Common myeloid progenitor, CD34-positive (primary cell): Measurements from ENCODE around the gene ZP1.

Experiments
- CTCF ChIA-PET: fragments of 350-600 bp; sonication (Branson Sonifier 250); formaldehyde crosslinking; loops from one replicate; lab custom pipeline; 2021; ENCODE audit warnings: antibody characterized with exemption; lab: Charles Lee
- POLR2A ChIA-PET: fragments of 350-600 bp; sonication (Branson Sonifier 250); formaldehyde crosslinking; loops from one replicate; lab custom pipeline; 2021; ENCODE audit warnings: antibody characterized with exemption; lab: Charles Lee
- DNase-seq, 3 donors: peaks; one replicate each; pipeline versions ENCODE4 v3.0.0 to v3.0.0-alpha.2; 2013
- H3K27ac ChIP-seq, 2 experiments: 1 replicate in 1 of 2; 2 replicates in 1 of 2; pipeline ENCODE4 v1.7.0; 2013; ENCODE audit warnings: inconsistent platforms in 2 of 2, low read length in 2 of 2, mild to moderate bottlenecking in 2 of 2, low read depth in 1 of 2, moderate library complexity in 1 of 2; ENCODE audit not compliant: severe bottlenecking in 2 of 2, insufficient read depth in 1 of 2, poor library complexity in 1 of 2
- H3K27me3 ChIP-seq, 5 experiments: replicated peaks in 2 of 5; 1 replicate in 3 of 5; 2 replicates in 2 of 5; pipeline versions ENCODE4 v1.6.1 to v1.7.0; 2013; ENCODE audit warnings: low read length in 4 of 5, mild to moderate bottlenecking in 2 of 5, moderate library complexity in 2 of 5, inconsistent platforms in 1 of 5; ENCODE audit not compliant: insufficient read depth in 5 of 5, control insufficient read depth in 4 of 5
- H3K36me3 ChIP-seq, 4 experiments: 1 replicate in 2 of 4; 2 replicates in 2 of 4; pipeline versions ENCODE4 v1.6.1 to v1.7.0; 2013; ENCODE audit warnings: low read length in 3 of 4, control low read depth in 1 of 4, mild to moderate bottlenecking in 1 of 4; ENCODE audit not compliant: control insufficient read depth in 4 of 4, insufficient read depth in 4 of 4
- H3K4me1 ChIP-seq, 4 experiments: 1 replicate in 3 of 4; 2 replicates in 1 of 4; pipeline versions ENCODE4 v1.6.1 to v1.7.1; 2013; ENCODE audit warnings: low read length in 3 of 4, mild to moderate bottlenecking in 3 of 4, control low read depth in 1 of 4, inconsistent platforms in 1 of 4, moderate library complexity in 1 of 4; ENCODE audit not compliant: control insufficient read depth in 4 of 4, insufficient read depth in 4 of 4; ENCODE audit errors: control extremely low read depth in 1 of 4
- H3K4me3 ChIP-seq, 7 experiments: 1 replicate in 4 of 7; 2 replicates in 3 of 7; pipeline versions ENCODE4 v1.5.1 to v1.7.0; 2013; ENCODE audit warnings: mild to moderate bottlenecking in 7 of 7, low read length in 6 of 7, moderate library complexity in 6 of 7, inconsistent platforms in 2 of 7, low read depth in 2 of 7, control low read depth in 1 of 7; ENCODE audit not compliant: insufficient read depth in 4 of 7, control insufficient read depth in 1 of 7; ENCODE audit errors: extremely low read depth in 1 of 7
- H3K9me3 ChIP-seq, 5 experiments: 1 replicate in 4 of 5; 2 replicates in 1 of 5; pipeline versions ENCODE4 v1.6.1 to v1.7.1; 2013; ENCODE audit warnings: low read length in 4 of 5, mild to moderate bottlenecking in 2 of 5, inconsistent platforms in 1 of 5, low read depth in 1 of 5, moderate library complexity in 1 of 5; ENCODE audit not compliant: control insufficient read depth in 4 of 5, insufficient read depth in 2 of 5; ENCODE audit errors: control extremely low read depth in 1 of 5
- WGBS: methylation state at CpG from one replicate; pipeline ENCODE4 v1.1.5; 2013; ENCODE audit not compliant: insufficient coverage; 5-methylcytosine and 5-hydroxymethylcytosine counted together

Gene ZP1

DNA sequence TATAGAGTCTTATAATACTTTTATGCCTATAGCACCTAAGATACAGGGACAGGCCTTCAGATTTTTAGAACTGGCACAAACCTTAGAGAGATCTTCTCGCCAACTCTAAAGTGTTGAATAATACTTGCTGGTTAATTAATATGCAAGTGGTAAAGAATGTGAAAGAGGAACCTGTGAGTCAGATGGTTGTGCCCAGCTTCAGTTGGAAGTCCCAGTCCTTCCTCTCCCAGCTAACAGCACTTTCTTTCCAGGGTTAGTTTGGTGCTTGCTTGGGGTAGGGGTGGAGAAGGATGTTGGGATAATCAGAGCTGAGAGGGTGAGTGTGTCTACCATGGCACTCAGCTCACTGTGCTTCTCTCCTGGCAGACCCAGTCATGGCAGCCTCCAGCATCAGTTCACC, 52.0 kb downstream of the ZP1 start:
- CTCF ChIA-PET = interaction anchor here (0.9 to 4.2 kb wide), 5 partner anchors 10 to 209 kb away, joined by 3 to 12 read pairs (median 3); no protein-coding TSS in a partner anchor
- no peak overlapping the region for H3K27ac ChIP-seq

DNA sequence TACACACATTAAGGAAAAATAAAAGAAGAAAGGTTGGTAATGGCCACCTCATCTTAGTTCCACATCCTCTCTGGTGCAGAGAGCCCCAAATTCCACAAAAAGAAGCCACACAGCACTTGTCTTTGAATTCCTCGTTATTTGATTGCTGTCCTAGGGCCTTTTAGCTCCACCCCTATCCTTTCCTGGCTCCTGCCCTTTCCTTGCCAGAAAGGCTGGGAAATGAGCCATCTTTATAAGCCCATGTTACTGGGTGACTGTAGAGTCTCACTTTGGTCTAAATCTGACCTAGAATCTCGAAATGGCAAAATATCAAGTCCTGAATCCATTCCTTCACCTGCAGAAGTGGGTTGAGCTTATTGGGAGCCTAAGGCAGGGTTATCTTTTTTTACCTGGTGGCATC, 52.6 kb downstream of the ZP1 start:
- 100% methylated on average over 2 of the region's 2 CpGs for WGBS
- ChIA-PET CTCF (interaction anchor here (0.9 to 4.2 kb wide), 3 partner anchors 11 to 209 kb away, joined by 3 to 12 read pairs (median 3); no protein-coding TSS in a partner anchor), POLR2A (no interaction called here)
- no peaks in the 10 kb centered on the region for H3K9me3 ChIP-seq
- H3K4me3 ChIP-seq = no peak overlapping the region
- peaks cover 18 to 50% (median 45%) of the 10 kb centered on the region in 4 experiments for H3K36me3 ChIP-seq
- peaks cover 0 to 26% (median 9%) of the 10 kb centered on the region in 5 experiments for H3K27me3 ChIP-seq
- no peak overlapping the region for H3K27ac ChIP-seq
- peaks cover 13 to 42% (median 38%) of the 10 kb centered on the region in 4 experiments for H3K4me1 ChIP-seq
- DNase-seq = no peak

More for the DNA sequence above, 52.0 kb downstream of the ZP1 start:
- POLR2A ChIA-PET = no interaction called here
- Histone ChIP-seq H3K9me3 (no peaks in the 10 kb centered on the region), H3K36me3 (peaks cover 18 to 50% (median 45%) of the 10 kb centered on the region in 4 experiments), H3K4me1 (peaks cover 14 to 43% (median 38%) of the 10 kb centered on the region in 4 experiments), H3K27me3 (peaks cover 0 to 21% (median 6%) of the 10 kb centered on the region in 5 experiments), H3K4me3 (peak overlapping the region in 1 of 7 experiments; percentile 7)
- peak in 2 of 3 donors; percentile 57 to 62 for DNase-seq
- 17% methylated on average over 1 of the region's 1 CpG for WGBS

DNA sequence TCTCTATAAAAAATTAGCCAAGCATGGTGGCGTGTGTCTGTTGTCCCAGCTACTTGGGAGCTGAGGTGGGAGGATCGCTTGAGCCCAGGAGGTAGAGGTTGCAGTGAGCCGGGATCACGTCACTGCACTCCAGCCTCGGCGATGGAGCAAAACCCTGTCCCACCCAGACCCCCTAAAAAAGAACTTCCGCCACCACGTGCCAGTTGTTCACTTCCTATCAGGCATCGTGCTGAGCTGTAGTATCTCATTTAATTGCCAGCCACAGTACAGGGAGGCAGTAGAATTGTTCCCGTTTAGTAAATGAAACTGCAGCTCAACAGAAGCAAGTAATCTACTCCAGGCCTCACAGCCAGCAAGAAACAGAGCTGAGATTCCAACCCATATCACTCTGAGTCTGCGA, 53.9 kb downstream of the ZP1 start:
- Histone ChIP-seq H3K27ac (no peak overlapping the region), H3K27me3 (peaks cover 0 to 39% (median 21%) of the 10 kb centered on the region in 5 experiments), H3K9me3 (no peaks in the 10 kb centered on the region), H3K4me1 (peaks cover 2 to 33% (median 29%) of the 10 kb centered on the region in 4 experiments), H3K4me3 (no peak overlapping the region), H3K36me3 (peaks cover 18 to 50% (median 45%) of the 10 kb centered on the region in 4 experiments)
- DNase-seq = no peak
- ChIA-PET POLR2A (no interaction called here), CTCF (interaction anchor here (0.9 to 4.2 kb wide), 4 partner anchors 19 to 208 kb away, joined by 3 to 12 read pairs (median 4); no protein-coding TSS in a partner anchor)
- WGBS = 99% methylated on average over 11 of the region's 11 CpGs

DNA sequence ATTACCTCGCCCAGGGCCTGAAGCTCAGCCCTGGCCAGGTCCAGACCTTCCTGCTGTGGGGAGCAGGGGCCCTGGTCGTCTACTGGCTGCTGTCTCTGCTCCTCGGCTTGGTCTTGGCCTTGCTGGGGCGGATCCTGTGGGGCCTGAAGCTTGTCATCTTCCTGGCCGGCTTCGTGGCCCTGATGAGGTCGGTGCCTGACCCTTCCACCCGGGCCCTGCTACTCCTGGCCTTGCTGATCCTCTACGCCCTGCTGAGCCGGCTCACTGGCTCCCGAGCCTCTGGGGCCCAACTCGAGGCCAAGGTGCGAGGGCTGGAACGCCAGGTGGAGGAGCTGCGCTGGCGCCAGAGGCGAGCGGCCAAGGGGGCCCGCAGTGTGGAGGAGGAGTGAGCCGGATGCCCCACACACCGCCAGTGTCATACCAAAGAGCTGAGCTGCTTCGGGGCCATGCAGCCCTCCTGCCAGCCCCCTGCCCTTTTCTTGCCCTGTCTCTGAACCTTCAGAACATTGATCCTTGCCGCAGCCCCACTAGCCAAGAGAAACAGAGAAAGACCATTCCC, 54.5 kb downstream of the ZP1 start:
- Histone ChIP-seq H3K27me3 (peaks cover 0 to 45% (median 22%) of the 10 kb centered on the region in 5 experiments), H3K4me1 (peaks cover 2 to 28% (median 27%) of the 10 kb centered on the region in 4 experiments), H3K36me3 (peaks cover 18 to 49% (median 41%) of the 10 kb centered on the region in 4 experiments), H3K9me3 (no peaks in the 10 kb centered on the region), H3K4me3 (no peak overlapping the region), H3K27ac (no peak overlapping the region)
- no peak for DNase-seq
- ChIA-PET POLR2A (no interaction called here), CTCF (interaction anchor here (1.4 to 4.2 kb wide), 3 partner anchors 18 to 208 kb away, joined by 3 to 12 read pairs (median 4); no protein-coding TSS in a partner anchor)
- WGBS = 96% methylated on average over 18 of the region's 23 CpGs

- Histone ChIP-seq H3K36me3 (peaks cover 18 to 44% (median 38%) of the 10 kb centered on the region in 4 experiments), H3K27me3 (peaks cover 0 to 50% (median 25%) of the 10 kb centered on the region in 5 experiments), H3K9me3 (no peaks in the 10 kb centered on the region), H3K4me3 (no peak overlapping the region), H3K4me1 (peaks cover 2 to 28% (median 27%) of the 10 kb centered on the region in 4 experiments), H3K27ac (no peak overlapping the region)
- POLR2A ChIA-PET = no interaction called here
- WGBS = 100% methylated on average over 5 of the region's 6 CpGs
- CTCF ChIA-PET = interaction anchor here (1.3 kb wide), 1 partner anchor 18 kb away, joined by 4 read pairs; no protein-coding TSS in a partner anchor
- no peak for DNase-seq
These were observed 55.6 kb downstream of the ZP1 start for GRCh38 chr11:60922906-60923305.

- POLR2A ChIA-PET = interaction anchor here (1.1 kb wide), 1 partner anchor 10 kb away, joined by 3 read pairs; the partner anchor contains the start of gene TMEM109
- Histone ChIP-seq H3K4me3 (no peak overlapping the region), H3K9me3 (no peaks in the 10 kb centered on the region), H3K36me3 (peaks cover 18 to 44% (median 38%) of the 10 kb centered on the region in 4 experiments), H3K4me1 (peaks cover 2 to 28% (median 27%) of the 10 kb centered on the region in 4 experiments), H3K27me3 (peaks cover 0 to 50% (median 25%) of the 10 kb centered on the region in 5 experiments), H3K27ac (no peak overlapping the region)
- DNase-seq = no peak
- WGBS = 96% methylated on average over 4 of the region's 5 CpGs
- CTCF ChIA-PET = interaction anchor here (0.8 to 1.3 kb wide), 2 partner anchors 18 to 161 kb away, joined by 3 to 4 read pairs; no protein-coding TSS in a partner anchor
These were observed 56.0 kb downstream of the ZP1 start for GRCh38 chr11:60923326-60923725.
